HG02763 (cell line): ENCODE results near the gene GTPBP3.
A peak's percentile ranks its signal among the peaks of the same experiment; 100 is the strongest.

Experiments
- ATAC-seq: cut with Tn5 transposase; IDR thresholded peaks from one replicate; pipeline ENCODE4 v1.9.1; 2021; ENCODE audit warnings: mild to moderate bottlenecking, moderate library complexity; ENCODE audit not compliant: unreplicated experiment

GTPBP3 gene

DNA sequence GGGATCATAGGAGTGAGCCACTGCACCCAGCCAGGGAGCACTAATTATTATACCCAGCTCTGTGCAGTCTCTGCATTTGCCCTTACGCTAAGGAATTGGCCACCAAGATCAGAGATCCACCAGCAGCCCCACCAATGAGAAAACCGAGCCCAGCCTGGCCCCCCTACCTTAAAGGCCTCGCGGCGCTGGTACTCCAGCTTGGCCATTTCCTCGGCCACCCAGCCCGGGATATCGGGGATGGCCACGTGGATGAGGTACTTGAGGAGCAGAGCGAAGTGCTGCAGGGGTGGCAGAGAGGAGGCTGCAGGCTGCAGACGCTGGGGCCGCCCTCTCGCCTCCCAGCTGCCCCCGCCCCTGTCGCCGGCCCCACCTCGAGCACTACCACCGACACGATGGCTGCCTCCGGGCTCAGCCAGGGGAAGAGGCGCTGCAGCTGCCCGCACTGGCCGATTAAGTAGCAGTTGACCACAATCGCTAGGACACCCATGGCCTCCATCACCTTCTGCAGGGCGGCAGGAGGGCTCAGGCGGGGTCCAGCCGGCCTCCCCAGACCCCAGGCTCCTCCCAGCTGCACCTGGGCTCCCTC, 10.2 kb upstream of the GTPBP3 start:
- no peak for ATAC-seq

DNA sequence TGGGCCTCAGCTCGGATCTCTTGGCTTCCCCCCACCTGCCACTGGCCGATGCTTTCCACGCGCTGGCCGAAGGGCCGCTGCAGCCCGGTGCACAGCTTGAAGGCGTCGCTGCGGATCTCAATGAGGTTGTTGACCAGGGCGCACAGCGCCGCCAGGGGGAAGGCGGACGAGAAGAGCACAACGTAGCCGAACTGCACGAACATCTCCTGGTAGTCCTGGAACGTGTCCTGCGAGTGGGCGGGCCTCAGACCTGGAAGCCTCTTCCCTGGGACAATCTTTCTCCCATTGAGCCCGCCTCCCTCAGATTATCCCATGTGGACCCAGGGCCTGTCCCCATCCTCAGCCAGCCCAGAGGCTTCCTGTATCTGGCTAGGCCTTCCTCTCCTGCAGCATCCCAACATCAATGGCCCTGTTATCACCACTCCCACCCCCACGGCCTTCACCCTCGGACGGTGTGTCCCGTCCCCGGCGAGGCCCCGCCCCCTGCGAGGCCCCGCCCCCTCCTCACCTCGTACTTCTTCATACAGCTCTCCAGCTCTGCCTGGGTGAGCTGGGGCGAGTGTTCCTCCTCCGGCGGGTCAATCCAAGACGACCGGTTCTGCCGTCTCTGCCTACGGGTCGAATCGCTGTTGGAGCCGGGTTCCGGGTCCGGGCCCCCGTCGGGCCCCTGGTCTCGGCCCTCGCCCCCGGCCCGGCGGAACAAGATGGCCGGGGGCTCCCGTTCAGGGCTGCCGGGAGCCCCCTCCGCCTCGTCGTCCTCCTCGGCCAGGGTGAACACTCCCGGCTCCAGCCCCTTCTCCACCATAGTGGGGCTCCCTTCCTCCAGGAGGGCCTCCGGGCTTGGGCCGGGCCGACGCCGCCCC, 9.5 kb upstream of the GTPBP3 start:
- no peak for ATAC-seq

DNA sequence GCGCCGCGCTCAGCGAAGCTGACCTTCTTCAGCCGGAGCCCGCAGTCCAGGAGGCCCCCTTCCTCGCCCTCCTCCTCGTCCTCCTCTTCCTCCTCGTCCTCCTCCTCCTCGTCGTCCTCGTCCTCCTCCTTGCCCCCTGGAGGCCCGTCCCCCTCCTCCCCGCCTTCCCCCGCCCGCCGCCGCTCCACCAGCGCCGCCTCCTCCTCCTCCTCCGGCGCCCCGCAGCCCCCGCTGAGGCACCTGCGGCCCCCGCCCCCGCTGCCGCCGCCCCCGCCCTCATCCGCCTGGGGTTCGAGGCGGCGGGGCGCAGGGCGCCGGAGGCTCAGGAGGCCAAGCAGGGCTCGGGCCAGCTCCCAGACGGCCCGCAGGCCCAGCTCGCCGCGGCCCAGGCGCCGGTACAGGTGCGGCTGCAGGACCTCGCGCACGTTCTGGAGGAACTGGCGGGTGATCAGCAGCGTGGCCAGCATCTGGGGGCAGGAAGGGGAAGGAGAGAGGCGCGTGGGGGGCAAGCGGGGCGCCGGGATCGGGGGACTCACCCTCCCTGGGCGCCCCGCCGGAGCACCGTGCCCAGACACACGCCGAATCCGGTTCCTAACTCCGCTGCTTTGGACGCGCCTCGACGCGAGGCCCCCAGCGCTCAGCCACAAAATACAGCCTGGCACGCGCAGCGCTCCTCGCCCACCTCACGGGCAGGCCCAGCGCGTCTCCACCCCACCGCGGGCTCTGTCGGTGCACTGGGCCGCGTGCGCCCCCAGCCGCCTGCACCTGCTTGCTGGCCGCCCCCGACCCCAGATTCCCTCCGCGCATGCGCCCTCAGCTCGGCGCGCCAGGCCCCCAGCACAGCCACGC, 8.6 kb upstream of the GTPBP3 start:
- no peak for ATAC-seq

DNA sequence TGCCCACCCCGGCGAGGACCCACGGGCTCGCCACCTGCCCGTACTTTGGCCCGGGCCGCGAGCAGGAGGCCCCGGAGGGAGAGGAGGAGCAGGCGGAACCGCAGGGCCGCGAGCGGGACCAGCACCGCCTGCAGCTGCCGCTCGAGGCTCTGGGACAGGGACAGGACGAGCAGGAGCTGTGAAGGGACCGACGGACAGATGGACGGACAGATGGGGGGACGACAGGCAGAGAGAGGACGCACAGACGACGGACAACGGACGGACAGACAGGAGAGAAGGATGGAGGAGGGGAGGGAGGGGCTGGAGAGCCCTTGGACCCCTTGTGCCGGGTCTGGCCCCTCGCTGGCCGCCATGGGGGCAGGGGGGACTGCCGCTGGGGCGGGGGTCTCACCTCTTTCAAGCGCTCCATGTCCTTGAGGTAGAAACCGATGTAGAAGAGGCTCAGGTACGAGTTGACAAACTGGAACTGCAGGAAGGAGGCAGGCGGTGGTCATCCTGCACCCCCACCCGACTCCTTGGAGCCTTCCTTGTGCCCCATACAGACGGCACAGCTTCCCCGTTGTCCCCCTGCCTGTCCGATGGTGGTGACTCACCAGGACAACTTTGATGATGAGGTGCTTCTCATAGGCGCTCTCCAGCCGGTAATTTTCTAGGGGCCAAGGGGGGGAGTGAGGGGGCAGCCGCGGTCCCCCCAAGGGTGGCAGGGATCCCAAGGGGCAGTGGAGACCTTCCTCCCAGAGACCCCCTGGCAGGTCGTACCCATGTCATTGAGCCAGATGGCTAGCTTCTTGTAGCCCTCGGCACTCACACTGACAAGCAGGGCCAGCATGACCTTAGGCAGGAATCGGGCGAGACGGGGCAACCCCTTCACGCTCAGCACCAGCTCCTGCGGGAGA, 7.7 kb upstream of the GTPBP3 start:
- no peak for ATAC-seq

- no peak for ATAC-seq
These were observed 6.9 kb upstream of the GTPBP3 start for GRCh38 chr19:17330262-17331044.

DNA sequence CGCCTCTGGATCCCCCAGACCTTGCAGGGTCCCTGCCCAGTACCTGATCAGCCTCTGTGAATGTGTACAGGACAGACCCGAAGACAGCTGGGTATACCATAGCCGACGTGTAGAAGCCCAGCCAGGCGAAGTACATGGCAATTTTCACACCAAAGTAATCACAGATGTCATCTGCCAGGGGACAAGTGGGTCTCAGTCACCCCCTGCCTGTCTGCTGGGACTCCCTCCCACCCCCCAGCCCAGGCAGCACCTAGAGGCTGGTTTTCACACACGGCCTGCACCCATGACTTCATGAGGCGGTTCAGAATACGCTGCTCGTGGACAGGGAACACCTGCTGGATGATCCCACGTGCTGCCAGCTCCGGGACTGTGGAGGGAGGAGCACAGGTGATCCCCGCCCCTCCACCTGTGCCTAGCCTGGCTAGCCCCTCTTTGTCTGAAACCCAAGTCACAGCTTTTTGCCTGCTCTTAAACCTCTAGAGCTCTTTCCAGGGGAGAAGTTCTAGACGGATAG, 6.3 kb upstream of the GTPBP3 start:
- no peak for ATAC-seq

DNA sequence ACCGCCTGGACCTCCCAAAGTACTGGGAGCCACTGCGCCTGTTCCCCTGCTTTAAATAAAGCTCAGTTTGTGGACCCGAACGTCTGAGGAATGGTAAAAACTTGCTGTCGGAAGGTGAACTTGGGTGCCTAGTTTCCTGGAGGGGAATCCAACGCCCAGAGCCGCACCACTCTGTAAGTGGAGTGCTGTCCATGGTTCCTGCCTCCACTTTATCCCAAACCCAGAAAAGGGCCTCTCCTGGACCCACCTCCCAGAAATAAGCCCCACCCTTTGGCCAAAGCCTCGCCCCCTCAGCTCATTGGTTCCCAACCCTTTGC, 5.0 kb upstream of the GTPBP3 start:
- no peak for ATAC-seq

DNA sequence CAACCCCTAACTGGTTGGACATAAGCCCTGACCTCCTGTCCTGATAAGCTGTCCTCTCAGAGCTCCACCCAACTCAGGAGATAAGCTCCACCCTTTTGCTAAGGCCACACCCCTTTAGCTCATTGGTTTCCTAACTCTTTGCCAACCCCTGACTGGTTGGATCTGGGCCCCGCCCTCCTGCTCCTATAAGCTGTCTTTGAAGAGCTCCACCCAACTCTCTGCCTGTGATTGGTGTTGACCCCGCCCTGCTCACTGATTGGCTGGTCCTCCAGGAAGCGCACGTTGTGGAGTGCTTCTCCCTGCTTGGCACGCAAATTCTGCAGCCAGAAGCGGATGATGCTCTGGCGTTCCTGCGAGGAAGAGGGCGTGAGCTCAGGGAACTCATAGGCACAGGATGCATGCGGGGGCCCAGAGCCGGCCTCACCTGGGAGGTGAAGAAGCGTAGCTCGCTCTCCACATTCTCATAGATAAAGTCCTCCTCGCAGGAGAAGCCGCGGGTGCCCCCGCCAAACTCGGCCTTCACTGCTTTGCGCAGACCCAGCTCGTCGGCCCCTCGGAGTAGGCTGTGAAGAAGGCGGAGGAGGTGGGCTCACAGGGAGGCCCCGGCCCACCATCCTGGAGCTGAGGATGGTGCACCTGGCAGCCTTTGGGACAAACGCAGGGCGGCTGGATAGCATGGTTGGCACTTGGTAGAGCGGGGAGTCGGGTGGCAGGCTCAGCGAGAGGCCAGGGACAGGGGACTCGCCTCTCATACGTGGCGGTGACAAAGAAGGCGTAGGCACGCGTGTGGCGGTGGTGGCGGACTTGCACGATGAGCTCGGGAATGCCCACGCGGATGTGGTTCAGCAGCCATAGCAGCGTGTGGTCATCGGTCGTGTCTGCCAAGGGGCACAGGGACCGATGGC, 4.4 kb upstream of the GTPBP3 start:
- no peak for ATAC-seq

GRCh38 chr19:17333611-17334413, 3.5 kb upstream of the GTPBP3 start:
- ATAC-seq: no peak

GRCh38 chr19:17334414-17335409, 2.6 kb upstream of the GTPBP3 start, which contains the start of gene ANO8:
TSS of gene ANO8 (minus strand) at chr19:17334855. CDS start at chr19:17334670, 185 bp downstream.
- ATAC-seq: peak; percentile 36

- ATAC-seq: no peak
These were observed 1.8 kb upstream of the GTPBP3 start for GRCh38 chr19:17335575-17335974.

DNA sequence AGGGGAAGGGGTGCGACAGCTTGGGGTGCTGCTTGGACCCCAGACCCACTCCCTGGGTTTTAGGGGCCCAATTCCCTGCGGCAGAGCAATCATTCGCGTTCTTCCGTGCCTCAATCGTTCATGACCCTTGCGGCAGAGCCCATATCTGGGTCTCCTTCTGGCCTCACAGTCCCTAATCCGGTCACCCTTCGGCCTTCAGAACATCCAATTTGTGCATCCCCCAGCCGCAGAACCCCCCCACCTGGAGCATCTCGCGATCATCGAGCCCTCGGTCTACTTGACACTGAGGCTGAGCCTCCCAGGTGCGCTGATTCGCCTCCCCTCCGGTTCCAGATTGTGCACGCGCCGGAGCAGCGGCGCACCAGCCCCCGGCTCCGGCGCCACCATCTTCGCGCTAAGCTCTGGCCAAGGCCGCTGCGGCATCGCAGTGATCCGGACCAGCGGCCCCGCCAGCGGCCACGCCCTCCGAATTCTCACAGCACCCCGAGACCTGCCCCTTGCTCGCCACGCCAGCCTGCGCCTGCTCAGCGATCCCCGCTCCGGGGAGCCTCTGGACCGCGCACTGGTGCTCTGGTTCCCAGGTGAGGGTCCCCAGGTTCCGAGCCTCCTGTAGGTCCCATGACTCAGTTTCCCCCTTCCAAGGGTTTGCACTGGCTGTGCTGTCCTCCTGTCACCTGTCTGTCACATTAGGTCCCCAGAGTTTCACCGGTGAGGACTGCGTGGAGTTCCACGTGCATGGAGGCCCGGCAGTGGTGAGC, 501 bp downstream of the GTPBP3 start:
- ATAC-seq: no peak

- no peak for ATAC-seq
These were observed 1.2 kb downstream of the GTPBP3 start for GRCh38 chr19:17338433-17339078.

DNA sequence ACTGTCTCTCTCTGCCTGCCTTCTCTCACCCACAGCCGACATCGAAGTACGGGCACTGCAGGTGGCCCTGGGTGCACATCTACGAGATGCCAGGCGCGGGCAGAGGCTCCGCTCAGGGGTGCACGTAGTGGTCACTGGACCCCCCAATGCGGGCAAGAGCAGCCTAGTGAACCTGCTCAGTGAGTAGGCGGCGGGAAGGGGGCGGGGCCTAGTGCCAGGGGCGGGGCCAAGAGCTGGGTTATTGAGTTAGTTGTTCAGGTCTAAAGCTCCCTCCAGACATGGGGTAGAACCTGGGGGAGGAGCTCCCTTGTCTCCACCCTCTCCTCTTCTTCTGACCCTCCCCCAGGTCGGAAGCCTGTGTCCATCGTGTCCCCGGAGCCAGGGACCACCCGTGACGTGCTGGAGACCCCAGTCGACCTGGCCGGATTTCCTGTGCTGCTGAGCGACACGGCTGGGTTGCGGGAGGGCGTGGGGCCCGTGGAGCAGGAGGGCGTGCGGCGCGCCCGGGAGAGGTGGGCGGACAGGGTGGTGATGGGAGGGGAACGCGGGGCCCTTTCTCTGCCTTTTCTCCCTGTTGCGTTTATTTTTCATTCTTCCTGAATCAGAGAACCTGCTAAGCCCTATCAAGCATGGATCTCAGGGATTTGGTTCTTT, 1.9 kb downstream of the GTPBP3 start:
- no peak for ATAC-seq

GRCh38 chr19:17340302-17340870, 3.0 kb downstream of the GTPBP3 start:
- no peak for ATAC-seq
